Lung (tissue), 12 donors: ENCODE results near the gene GBF1. TPM values are rescaled to one million over a fixed set of nuclear protein-coding genes. Genes with fewer than 3 reads are reported as not detected.

Experiments used
- ATAC-seq: fragments of 200-7000 bp; cut with Tn5 transposase; one replicate; pipeline ENCODE4 v1.9.1; 2020; ENCODE audit warnings: moderate number of reproducible peaks; ENCODE audit not compliant: insufficient read depth, low FRiP score
- DNase-seq, 3 donors: peaks; one replicate each; pipeline ENCODE4 v3.0.0-alpha.2; 2013 to 2017
- H3K27ac ChIP-seq, 2 donors: one replicate each; pipeline ENCODE4 v1.5.1; 2013; ENCODE audit warnings: mild to moderate bottlenecking in 2 of 2, moderate library complexity in 2 of 2, control low read depth in 1 of 2, inconsistent platforms in 1 of 2, low read depth in 1 of 2, low read length in 1 of 2
- H3K27me3 ChIP-seq, 3 donors: one replicate each; pipeline ENCODE4 v1.5.1; 2013; ENCODE audit warnings: low read length in 2 of 3; ENCODE audit not compliant: control insufficient read depth in 3 of 3, insufficient read depth in 3 of 3
- H3K36me3 ChIP-seq, 4 donors: one replicate each; pipeline ENCODE4 v1.5.1; 2013; ENCODE audit warnings: low read length in 4 of 4, mild to moderate bottlenecking in 1 of 4, moderate library complexity in 1 of 4; ENCODE audit not compliant: control insufficient read depth in 4 of 4, insufficient read depth in 4 of 4
- H3K4me1 ChIP-seq, 5 donors: one replicate each; pipeline ENCODE4 v1.5.1; 2013; ENCODE audit warnings: low read length in 5 of 5, mild to moderate bottlenecking in 2 of 5, moderate library complexity in 1 of 5; ENCODE audit not compliant: control insufficient read depth in 5 of 5, insufficient read depth in 5 of 5
- H3K4me3 ChIP-seq: one replicate; pipeline ENCODE4 v1.5.1; 2013; ENCODE audit warnings: mild to moderate bottlenecking, control low read depth, moderate library complexity
- H3K9ac ChIP-seq, 2 donors: one replicate each; pipeline ENCODE4 v1.5.1; 2013; ENCODE audit warnings: low read length in 2 of 2, control low read depth in 1 of 2; ENCODE audit not compliant: insufficient read depth in 1 of 2
- H3K9me3 ChIP-seq, 4 donors: one replicate each; pipeline ENCODE4 v1.5.1; 2013; ENCODE audit warnings: low read length in 3 of 4, mild to moderate bottlenecking in 1 of 4, moderate library complexity in 1 of 4; ENCODE audit not compliant: control insufficient read depth in 4 of 4, insufficient read depth in 3 of 4
- WGBS, 2 donors: extraction: QIAGEN DNeasy Blood & Tissue Kit; methylation state at CpG; one replicate each; pipeline ENCODE4 v1.1.7; 2013; 5-methylcytosine and 5-hydroxymethylcytosine counted together
- polyA plus RNA-seq, 2 donors: library from polyadenylated mRNA; stranded (reverse); fragments of 200-250 nt; gene quantifications; one replicate each; pipeline ENCODE4 v1.2.1, GENCODE V29; 2013
- total RNA-seq, 2 donors: library from RNA; depleted of rRNA in 1 of 2; stranded (reverse); fragments of >200 nt in 1 of 2; gene quantifications; one replicate each; pipeline ENCODE4 v1.2.1, GENCODE V29; 2014 to 2021
- TF ChIP-seq, protein P1 (sequence below): IDR thresholded peaks from 2 replicates; pipeline ENCODE4 v1.5.1; 2012; ENCODE audit warnings: mild to moderate bottlenecking; ENCODE audit errors: control extremely low read depth, extremely low read depth
- donor health status: control.
- donor health status: control.
- donor health status: Bipolar disorder and iron deficiency.
- donor health status: healthy.
- donor health status: DM: yes; HTN: yes; CAD: no.

Gene GBF1
- total and polyA plus RNA-seq, 4 donors: 11.6 to 48.5 (median 25.4) TPM

DNA sequence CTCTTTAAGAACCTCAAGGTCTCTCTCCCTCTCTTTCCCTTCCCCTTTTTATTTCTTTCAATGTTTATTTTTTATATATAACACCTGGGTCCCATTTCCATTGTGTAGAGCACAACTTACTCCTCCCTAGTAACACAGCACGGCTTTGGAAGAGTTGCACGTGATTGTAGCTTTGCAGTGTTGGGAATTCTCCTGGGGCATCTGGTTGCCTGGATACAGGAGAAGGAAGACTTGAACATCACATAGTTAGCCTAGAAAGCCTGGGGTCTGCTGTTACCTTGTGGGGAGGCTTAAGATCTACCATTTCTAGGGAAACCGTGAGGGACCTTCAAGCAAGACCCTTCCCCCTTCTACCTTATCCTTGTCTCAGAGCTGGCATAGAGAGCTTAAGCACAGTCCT is 109.1 kb downstream of the GBF1 start:
- no peak overlapping the region for H3K4me3 ChIP-seq
- TF ChIP-seq, protein P1, sequence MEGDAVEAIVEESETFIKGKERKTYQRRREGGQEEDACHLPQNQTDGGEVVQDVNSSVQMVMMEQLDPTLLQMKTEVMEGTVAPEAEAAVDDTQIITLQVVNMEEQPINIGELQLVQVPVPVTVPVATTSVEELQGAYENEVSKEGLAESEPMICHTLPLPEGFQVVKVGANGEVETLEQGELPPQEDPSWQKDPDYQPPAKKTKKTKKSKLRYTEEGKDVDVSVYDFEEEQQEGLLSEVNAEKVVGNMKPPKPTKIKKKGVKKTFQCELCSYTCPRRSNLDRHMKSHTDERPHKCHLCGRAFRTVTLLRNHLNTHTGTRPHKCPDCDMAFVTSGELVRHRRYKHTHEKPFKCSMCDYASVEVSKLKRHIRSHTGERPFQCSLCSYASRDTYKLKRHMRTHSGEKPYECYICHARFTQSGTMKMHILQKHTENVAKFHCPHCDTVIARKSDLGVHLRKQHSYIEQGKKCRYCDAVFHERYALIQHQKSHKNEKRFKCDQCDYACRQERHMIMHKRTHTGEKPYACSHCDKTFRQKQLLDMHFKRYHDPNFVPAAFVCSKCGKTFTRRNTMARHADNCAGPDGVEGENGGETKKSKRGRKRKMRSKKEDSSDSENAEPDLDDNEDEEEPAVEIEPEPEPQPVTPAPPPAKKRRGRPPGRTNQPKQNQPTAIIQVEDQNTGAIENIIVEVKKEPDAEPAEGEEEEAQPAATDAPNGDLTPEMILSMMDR: no peak
- H3K4me1 ChIP-seq: no peaks in the 10 kb centered on the region
- peaks cover 38 to 64% (median 48%) of the 10 kb centered on the region in 4 donors for H3K36me3 ChIP-seq
- 94 to 95% methylated on average over 3 of the region's 3 CpGs for WGBS, 2 donors
- ATAC-seq: no peak
- no peaks in the 10 kb centered on the region for H3K27me3 ChIP-seq
- no peak for DNase-seq
- no peak overlapping the region for H3K27ac ChIP-seq
- H3K9me3 ChIP-seq: no peaks in the 10 kb centered on the region
- H3K9ac ChIP-seq: no peak overlapping the region

DNA sequence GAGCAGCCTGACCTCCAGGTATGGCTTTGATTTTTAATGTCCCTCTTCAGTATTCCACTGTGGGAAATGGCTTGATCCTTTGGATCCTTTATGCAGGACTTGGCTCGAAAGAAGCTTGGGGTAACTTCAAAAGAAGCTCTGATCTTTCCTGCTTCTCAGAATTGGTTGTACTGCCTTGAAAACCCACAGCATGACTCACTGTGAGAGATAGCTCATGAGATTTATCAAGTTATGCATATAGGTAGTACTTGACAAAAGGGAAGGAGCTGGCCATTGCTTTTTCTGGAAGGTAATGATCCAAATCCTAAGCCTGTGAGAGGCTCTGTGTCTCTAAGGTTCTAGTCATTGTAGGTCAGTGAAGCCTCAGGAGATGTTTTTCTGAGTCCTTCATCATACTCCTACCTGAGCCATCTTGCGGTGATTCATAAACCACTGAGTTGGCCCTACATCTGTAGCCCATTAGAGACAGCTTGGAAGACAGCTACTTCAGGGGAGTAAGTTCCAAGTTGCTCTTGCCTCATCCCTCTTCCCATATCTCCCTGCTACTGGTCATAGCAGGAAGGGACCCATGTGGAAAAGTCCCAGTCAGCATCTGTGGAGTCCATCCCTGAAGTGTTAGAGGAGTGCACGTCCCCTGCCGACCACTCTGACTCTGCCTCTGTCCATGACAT is 113.5 kb downstream of the GBF1 start:
- H3K27me3 ChIP-seq: no peaks in the 10 kb centered on the region
- no peak overlapping the region for H3K27ac ChIP-seq
- TF ChIP-seq, protein P1: no peak
- no peak overlapping the region for H3K9ac ChIP-seq
- no peaks in the 10 kb centered on the region for H3K4me1 ChIP-seq
- H3K9me3 ChIP-seq: no peaks in the 10 kb centered on the region
- DNase-seq (no peak), ATAC-seq (no peak)
- H3K4me3 ChIP-seq: no peak overlapping the region
- peaks cover 45 to 74% (median 64%) of the 10 kb centered on the region in 4 donors for H3K36me3 ChIP-seq
- WGBS, 2 donors: 94 to 96% methylated on average over 4 of the region's 4 CpGs

DNA sequence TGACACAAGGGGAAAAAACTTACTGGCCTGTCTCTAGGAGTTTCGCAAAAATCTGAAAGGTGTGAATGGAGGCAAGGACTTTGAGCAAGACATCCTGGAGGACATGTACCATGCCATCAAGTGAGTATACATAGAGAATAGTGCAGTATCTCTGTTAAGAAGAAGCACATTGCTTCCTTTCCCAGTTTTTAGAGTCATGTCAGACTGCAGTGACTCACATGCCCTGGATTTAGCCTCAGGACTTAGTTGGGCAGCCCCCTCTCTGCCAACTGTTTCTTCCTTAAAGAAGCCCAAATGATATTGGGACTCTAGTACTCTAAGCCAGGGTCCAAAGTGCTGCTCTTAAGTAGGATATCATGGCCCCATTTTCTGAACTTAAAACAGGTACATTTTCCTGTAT is 122.1 kb downstream of the GBF1 start:
- no peak for DNase-seq
- peaks cover 0 to 6% (median 3%) of the 10 kb centered on the region in 4 donors for H3K9me3 ChIP-seq
- 89 to 96% methylated on average over 1 of the region's 1 CpG for WGBS, 2 donors
- H3K4me3 ChIP-seq: no peak overlapping the region
- H3K36me3 ChIP-seq: peaks cover 58 to 70% (median 62%) of the 10 kb centered on the region in 4 donors
- no peaks in the 10 kb centered on the region for H3K4me1 ChIP-seq
- H3K27me3 ChIP-seq: no peaks in the 10 kb centered on the region
- ATAC-seq: no peak
- H3K27ac ChIP-seq: no peak overlapping the region
- TF ChIP-seq, protein P1: no peak
- no peak overlapping the region for H3K9ac ChIP-seq
